Neural cell (in vitro differentiated cells): ENCODE results near the gene GANAB. TPM values are rescaled to one million over a fixed set of nuclear protein-coding genes. Genes with fewer than 3 reads are reported as not detected.

Experiments
- H2AFZ ChIP-seq: fragments of 200-600, 300-800 bp; sonication (generic), shearing (Covaris generic); 2 replicates; pipeline ENCODE4 v1.6.0; 2014; ENCODE audit warnings: low read depth, mild to moderate bottlenecking, antibody characterized with exemption, low read length, moderate library complexity
- H3F3A ChIP-seq: fragments of 200-600 bp; shearing (Covaris generic); 2 replicates; pipeline ENCODE4 v1.6.1; 2016; ENCODE audit warnings: mild to moderate bottlenecking, moderate library complexity, mixed read lengths, antibody characterized with exemption, low read length; ENCODE audit not compliant: insufficient read depth, poor library complexity, severe bottlenecking
- H3K27ac ChIP-seq: fragments of 200-600, 300-800 bp; sonication (generic), shearing (Covaris generic); 2 replicates; pipeline ENCODE4 v1.5.1; 2014; ENCODE audit warnings: mild to moderate bottlenecking, low read length, moderate library complexity
- H3K27me3 ChIP-seq: fragments of 300-800, 200-600 bp; sonication (generic), shearing (Covaris generic); 2 replicates; pipeline ENCODE4 v1.6.0; 2014; ENCODE audit warnings: mild to moderate bottlenecking, low read depth, low read length, moderate library complexity; ENCODE audit not compliant: insufficient read depth
- H3K36me3 ChIP-seq: fragments of 300-800, 200-600 bp; sonication (generic), shearing (Covaris generic); 2 replicates; pipeline ENCODE4 v1.5.1; 2014; ENCODE audit warnings: mild to moderate bottlenecking, antibody characterized with exemption, low read length, moderate library complexity; ENCODE audit not compliant: insufficient read depth
- H3K4me2 ChIP-seq: fragments of 300-800, 200-600 bp; sonication (generic), shearing (Covaris generic); 2 replicates; pipeline ENCODE4 v1.6.0; 2014; ENCODE audit warnings: mild to moderate bottlenecking, low read length
- H3K4me3 ChIP-seq: fragments of 300-800, 200-600 bp; sonication (generic), shearing (Covaris generic); 2 replicates; pipeline ENCODE4 v1.5.1; 2014; ENCODE audit warnings: mild to moderate bottlenecking, low read length, moderate library complexity
- H3K79me2 ChIP-seq: fragments of 200-600 bp; shearing (Covaris generic); replicated peaks from 2 replicates; pipeline ENCODE4 v1.6.0; 2014; ENCODE audit warnings: mild to moderate bottlenecking, low read length, moderate library complexity; ENCODE audit not compliant: insufficient read depth
- H3K9ac ChIP-seq: fragments of 300-800, 200-600 bp; sonication (generic), shearing (Covaris generic); 2 replicates; pipeline ENCODE4 v1.6.1; 2016; ENCODE audit warnings: mild to moderate bottlenecking, low read length, mixed read lengths
- H3K9me2 ChIP-seq: fragments of 200-600 bp; shearing (Covaris generic); 2 replicates; pipeline ENCODE4 v1.6.1; 2016; ENCODE audit warnings: mild to moderate bottlenecking, low read length, mixed read lengths; ENCODE audit not compliant: insufficient read depth
- H3K9me3 ChIP-seq: fragments of 200-600, 300-800 bp; sonication (generic), shearing (Covaris generic); 2 replicates; pipeline ENCODE4 v1.6.1; 2016; ENCODE audit warnings: mild to moderate bottlenecking, mixed run types, low read length, moderate library complexity, mixed read lengths
- H4K20me1 ChIP-seq: fragments of 200-600 bp; shearing (Covaris generic); 2 replicates; pipeline ENCODE4 v1.6.1; 2016; ENCODE audit warnings: mild to moderate bottlenecking, mixed run types; ENCODE audit not compliant: insufficient read depth
- EP300 ChIP-seq: fragments of 450-650 bp; conservative IDR thresholded peaks from 2 replicates; pipeline ENCODE4 v1.6.1; 2014; ENCODE audit warnings: antibody characterized with exemption, mild to moderate bottlenecking, moderate library complexity; ENCODE audit not compliant: poor library complexity, severe bottlenecking
- EZH2 ChIP-seq: fragments of 200-600, 300-800 bp; shearing (Covaris generic), sonication (generic); IDR thresholded peaks from 2 replicates; pipeline ENCODE4 v1.6.1; 2014; ENCODE audit warnings: antibody characterized with exemption, low read length, borderline replicate concordance, mild to moderate bottlenecking; ENCODE audit not compliant: insufficient read depth, poor library complexity, severe bottlenecking
- MXI1 ChIP-seq: fragments of 450-650 bp; conservative IDR thresholded peaks from 2 replicates; pipeline ENCODE4 v1.6.1; 2014; ENCODE audit warnings: antibody characterized with exemption, mild to moderate bottlenecking; ENCODE audit not compliant: poor library complexity, severe bottlenecking
- POLR2AphosphoS5 ChIP-seq: IDR thresholded peaks from 2 replicates; pipeline ENCODE4 v1.6.1; 2012
- RAD21 ChIP-seq: fragments of 450-650 bp; conservative IDR thresholded peaks from 2 replicates; pipeline ENCODE4 v1.6.1; 2014; ENCODE audit warnings: antibody characterized with exemption, mild to moderate bottlenecking, moderate library complexity
- SMC3 ChIP-seq: fragments of 450-650 bp; conservative IDR thresholded peaks from 2 replicates; pipeline ENCODE4 v1.6.1; 2014; ENCODE audit warnings: antibody characterized with exemption, mild to moderate bottlenecking, moderate library complexity; ENCODE audit not compliant: poor library complexity
- TAF1 ChIP-seq: IDR thresholded peaks from 2 replicates; pipeline ENCODE4 v1.6.1; 2012; ENCODE audit warnings: low read depth
- polyA plus RNA-seq: library from polyadenylated mRNA; depleted of rRNA; stranded (reverse); fragments of >200 nt; gene quantifications from 2 replicates; pipeline ENCODE4 v1.2.3, GENCODE V29; 2014
- TF ChIP-seq, protein P1 (sequence below): fragments of 450-650 bp; IDR thresholded peaks from 2 replicates; pipeline ENCODE4 v1.5.1; 2014; ENCODE audit warnings: antibody characterized with exemption, mild to moderate bottlenecking, moderate library complexity; ENCODE audit not compliant: poor library complexity, severe bottlenecking
- TF ChIP-seq, protein P2 (sequence below): IDR thresholded peaks from 2 replicates; pipeline ENCODE4 v1.6.1; 2012; ENCODE audit warnings: borderline replicate concordance

GANAB gene
- polyA plus RNA-seq, 1 donor from 2014 or later = 62.7 TPM

DNA sequence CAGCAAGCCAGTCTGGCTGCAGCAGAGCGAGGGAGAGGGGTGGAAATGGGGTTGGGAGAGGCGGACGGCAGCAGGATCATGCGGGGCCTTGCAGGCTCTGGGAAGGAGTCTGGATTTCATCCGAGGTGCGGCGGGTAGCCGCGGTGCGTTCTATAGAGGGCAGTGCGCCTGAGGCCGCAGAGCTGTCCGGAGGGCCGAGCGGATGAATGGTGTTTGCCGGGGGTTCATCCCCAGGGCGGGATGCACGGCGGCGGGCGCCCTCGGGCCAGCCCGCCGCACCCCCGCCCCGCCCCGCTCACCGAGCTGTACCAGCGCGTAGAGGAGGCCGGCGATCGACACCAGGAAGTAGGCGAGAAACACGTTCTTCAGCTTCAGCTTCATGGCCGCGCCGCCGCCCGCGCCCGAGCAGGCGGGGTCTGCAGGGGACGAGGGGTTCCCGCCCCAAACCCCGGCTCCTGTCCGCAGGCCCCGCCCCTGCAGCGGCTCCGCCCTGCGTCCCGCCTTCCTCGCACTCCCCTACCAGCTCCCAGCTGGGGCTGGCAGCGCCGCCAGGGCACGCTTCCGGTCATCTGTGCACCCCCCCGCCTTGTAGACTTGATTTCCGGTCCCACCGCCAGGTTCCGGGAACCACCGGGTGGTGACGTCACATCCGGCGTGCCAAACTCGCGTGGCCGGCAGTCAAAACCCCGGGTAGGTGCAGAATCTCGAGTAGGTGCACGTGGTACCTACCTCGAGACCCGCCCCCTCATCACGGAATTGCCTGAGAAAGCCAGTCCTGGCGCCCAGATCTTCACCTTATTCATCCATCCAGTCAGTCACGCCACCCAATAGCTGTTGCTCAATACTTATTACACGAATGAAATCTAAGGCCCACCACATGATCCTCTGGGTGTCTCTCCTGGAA, 24.6 kb downstream of the GANAB start, which contains the start of gene B3GAT3:
B3GAT3 (minus strand) TSS at position 420 of the 904 bp plus-strand sequence; CDS start at position 381, 39 bp downstream.
- H3K27me3 ChIP-seq = no peaks in the 10 kb centered on the region
- peak within 1 kb of the TSS; percentile 81 for H3K4me3 ChIP-seq
- H4K20me1 ChIP-seq = no peaks in the 10 kb centered on the region
- no peaks in the 10 kb centered on the region for H3K9me3 ChIP-seq
- no peaks in the 10 kb centered on the region for H3K36me3 ChIP-seq
- TF ChIP-seq RAD21 = no peak
- TF ChIP-seq POLR2AphosphoS5 = peak; percentile 85
- no peak for TF ChIP-seq SMC3
- TF ChIP-seq, protein P1, sequence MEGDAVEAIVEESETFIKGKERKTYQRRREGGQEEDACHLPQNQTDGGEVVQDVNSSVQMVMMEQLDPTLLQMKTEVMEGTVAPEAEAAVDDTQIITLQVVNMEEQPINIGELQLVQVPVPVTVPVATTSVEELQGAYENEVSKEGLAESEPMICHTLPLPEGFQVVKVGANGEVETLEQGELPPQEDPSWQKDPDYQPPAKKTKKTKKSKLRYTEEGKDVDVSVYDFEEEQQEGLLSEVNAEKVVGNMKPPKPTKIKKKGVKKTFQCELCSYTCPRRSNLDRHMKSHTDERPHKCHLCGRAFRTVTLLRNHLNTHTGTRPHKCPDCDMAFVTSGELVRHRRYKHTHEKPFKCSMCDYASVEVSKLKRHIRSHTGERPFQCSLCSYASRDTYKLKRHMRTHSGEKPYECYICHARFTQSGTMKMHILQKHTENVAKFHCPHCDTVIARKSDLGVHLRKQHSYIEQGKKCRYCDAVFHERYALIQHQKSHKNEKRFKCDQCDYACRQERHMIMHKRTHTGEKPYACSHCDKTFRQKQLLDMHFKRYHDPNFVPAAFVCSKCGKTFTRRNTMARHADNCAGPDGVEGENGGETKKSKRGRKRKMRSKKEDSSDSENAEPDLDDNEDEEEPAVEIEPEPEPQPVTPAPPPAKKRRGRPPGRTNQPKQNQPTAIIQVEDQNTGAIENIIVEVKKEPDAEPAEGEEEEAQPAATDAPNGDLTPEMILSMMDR = no peak
- TF ChIP-seq EP300 = no peak
- TF ChIP-seq MXI1 = peak; percentile 96
- TF ChIP-seq, protein P2, sequence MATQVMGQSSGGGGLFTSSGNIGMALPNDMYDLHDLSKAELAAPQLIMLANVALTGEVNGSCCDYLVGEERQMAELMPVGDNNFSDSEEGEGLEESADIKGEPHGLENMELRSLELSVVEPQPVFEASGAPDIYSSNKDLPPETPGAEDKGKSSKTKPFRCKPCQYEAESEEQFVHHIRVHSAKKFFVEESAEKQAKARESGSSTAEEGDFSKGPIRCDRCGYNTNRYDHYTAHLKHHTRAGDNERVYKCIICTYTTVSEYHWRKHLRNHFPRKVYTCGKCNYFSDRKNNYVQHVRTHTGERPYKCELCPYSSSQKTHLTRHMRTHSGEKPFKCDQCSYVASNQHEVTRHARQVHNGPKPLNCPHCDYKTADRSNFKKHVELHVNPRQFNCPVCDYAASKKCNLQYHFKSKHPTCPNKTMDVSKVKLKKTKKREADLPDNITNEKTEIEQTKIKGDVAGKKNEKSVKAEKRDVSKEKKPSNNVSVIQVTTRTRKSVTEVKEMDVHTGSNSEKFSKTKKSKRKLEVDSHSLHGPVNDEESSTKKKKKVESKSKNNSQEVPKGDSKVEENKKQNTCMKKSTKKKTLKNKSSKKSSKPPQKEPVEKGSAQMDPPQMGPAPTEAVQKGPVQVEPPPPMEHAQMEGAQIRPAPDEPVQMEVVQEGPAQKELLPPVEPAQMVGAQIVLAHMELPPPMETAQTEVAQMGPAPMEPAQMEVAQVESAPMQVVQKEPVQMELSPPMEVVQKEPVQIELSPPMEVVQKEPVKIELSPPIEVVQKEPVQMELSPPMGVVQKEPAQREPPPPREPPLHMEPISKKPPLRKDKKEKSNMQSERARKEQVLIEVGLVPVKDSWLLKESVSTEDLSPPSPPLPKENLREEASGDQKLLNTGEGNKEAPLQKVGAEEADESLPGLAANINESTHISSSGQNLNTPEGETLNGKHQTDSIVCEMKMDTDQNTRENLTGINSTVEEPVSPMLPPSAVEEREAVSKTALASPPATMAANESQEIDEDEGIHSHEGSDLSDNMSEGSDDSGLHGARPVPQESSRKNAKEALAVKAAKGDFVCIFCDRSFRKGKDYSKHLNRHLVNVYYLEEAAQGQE = peak; percentile 16
- no peak for TF ChIP-seq EZH2
- TF ChIP-seq TAF1 = no peak
- H3K27ac ChIP-seq = peak within 1 kb of the TSS; percentile 78
- no peaks in the 10 kb centered on the region for H3K9me2 ChIP-seq
- H3K9ac ChIP-seq = peak within 1 kb of the TSS; percentile 93
- peak within 1 kb of the TSS; percentile 87 for H3K4me2 ChIP-seq
- H3K79me2 ChIP-seq = peaks cover 8% of the 10 kb centered on the region
- peaks cover 6% of the 10 kb centered on the region for H3F3A ChIP-seq
- H2AFZ ChIP-seq = peak within 1 kb of the TSS; percentile 54

DNA sequence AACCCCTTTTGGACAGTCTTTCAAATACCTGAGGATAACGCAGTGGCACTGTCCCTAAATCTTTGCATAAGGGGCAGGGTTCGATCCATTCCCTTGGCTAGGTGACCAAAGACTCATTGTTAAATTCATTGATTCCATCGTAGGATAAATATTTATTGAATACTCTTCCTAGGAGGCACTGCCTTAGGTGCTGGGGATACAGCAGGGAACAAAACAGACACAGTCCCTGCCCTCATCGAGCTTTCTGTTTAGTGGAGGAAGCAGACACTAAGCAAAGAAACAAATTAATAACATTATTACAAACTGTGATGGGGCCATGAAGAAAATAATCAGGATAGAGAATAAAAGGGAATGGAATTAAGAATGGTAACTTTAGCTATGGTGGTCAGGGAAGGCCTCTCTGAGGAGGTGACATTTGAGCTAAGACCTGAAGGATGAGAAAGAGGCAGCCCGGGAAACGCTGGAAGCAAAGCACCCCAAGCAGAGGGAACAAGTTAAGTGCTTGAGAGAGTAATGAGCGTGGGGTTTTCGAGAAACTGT, 25.3 kb downstream of the GANAB start:
- Histone ChIP-seq H4K20me1 (no peaks in the 10 kb centered on the region), H2AFZ (peak overlapping the region; percentile 54), H3K9me3 (no peaks in the 10 kb centered on the region), H3K27ac (peak overlapping the region; percentile 78), H3K9ac (peak overlapping the region; percentile 93), H3K4me3 (peak overlapping the region; percentile 81), H3K27me3 (no peaks in the 10 kb centered on the region), H3K9me2 (no peaks in the 10 kb centered on the region), H3K79me2 (peaks cover 8% of the 10 kb centered on the region), H3K4me2 (peak overlapping the region; percentile 87), H3K36me3 (no peaks in the 10 kb centered on the region), H3F3A (peaks cover 6% of the 10 kb centered on the region)
- TF ChIP-seq, protein P2 = no peak
- TF ChIP-seq POLR2AphosphoS5 = no peak
- no peak for TF ChIP-seq EZH2
- no peak for TF ChIP-seq TAF1
- TF ChIP-seq EP300 = no peak
- TF ChIP-seq, protein P1 = no peak
- TF ChIP-seq MXI1 = no peak
- TF ChIP-seq SMC3 = no peak
- no peak for TF ChIP-seq RAD21
